ENCODE data around the gene RABEPK.
"Not testable (repeated sequence)": the region's sequence is repeated elsewhere in the genome, so short reads cannot be mapped to it uniquely, and the experiment has no call there.

The RABEPK gene

DNA sequence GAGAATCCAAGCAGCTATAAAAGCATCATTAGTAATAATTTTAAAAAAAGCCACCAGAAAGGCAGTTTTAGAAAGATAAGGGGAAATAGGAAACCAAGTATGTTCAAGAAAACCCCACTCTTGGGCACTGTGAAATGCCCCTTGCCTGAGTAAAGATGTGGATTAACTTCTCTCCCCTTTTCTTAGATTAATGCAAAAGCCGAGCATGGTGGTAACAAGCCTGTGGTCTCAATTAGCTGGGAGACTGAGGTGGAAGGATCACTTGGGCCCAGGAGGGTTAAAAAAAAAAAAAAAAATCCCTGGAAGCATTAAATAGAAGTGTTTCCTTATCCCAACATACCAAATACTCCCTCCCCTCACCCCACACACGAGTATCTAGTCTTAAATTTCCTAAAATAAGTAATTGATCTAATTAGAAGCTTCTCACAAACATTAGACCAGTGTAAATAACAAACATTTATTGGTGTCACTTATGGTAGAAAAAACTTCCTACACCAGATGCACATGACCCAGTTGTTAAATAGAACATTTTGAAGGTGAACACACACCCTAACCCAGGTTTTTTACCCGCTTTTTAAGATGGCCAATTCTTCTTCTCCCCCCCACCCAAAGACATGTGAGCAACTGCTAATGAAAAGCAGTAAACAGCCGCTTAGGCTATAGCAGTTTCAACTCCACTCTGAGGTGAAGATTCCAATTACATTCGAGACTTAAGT lies 35.6 kb downstream of the RABEPK start:
- DNase-seq (ENCODE audit: extremely low read depth, low read depth) = no peak
- H3K4me3 ChIP-seq (replicated peaks; ENCODE audit: low read depth, low read length) = peak overlapping the region; percentile 97
- TF ChIP-seq, protein P1, sequence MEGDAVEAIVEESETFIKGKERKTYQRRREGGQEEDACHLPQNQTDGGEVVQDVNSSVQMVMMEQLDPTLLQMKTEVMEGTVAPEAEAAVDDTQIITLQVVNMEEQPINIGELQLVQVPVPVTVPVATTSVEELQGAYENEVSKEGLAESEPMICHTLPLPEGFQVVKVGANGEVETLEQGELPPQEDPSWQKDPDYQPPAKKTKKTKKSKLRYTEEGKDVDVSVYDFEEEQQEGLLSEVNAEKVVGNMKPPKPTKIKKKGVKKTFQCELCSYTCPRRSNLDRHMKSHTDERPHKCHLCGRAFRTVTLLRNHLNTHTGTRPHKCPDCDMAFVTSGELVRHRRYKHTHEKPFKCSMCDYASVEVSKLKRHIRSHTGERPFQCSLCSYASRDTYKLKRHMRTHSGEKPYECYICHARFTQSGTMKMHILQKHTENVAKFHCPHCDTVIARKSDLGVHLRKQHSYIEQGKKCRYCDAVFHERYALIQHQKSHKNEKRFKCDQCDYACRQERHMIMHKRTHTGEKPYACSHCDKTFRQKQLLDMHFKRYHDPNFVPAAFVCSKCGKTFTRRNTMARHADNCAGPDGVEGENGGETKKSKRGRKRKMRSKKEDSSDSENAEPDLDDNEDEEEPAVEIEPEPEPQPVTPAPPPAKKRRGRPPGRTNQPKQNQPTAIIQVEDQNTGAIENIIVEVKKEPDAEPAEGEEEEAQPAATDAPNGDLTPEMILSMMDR (IDR thresholded peaks at IDR 0.05; ENCODE audit: low read depth, low read length, missing control alignments) = no peak

DNA sequence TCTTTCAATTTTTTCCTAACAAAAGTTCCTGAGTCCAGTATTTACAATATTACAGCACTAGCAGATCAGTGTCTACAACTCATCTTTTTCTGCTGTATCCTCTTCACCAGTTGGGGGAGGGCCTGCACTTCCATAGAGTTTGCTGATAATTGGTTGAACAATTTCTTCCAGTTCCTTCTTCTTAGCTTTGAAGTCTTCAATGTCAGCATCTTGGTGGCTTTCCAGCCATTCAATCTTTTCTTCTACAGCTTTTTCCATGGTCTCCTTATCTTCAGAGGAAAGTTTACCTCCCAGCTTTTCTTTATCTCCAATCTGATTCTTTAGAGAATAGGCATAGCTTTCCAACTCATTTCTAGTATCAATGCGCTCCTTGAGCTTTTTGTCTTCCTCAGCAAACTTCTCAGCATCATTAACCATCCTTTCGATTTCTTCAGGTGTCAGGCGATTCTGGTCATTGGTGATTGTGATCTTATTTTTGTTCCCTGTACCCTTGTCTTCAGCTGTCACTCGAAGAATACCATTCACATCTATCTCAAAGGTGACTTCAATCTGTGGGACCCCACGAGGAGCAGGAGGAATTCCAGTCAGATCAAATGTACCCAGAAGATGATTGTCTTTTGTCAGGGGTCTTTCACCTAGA lies 36.3 kb downstream of the RABEPK start:
- not testable (repeated sequence) for DNase-seq (ENCODE audit: extremely low read depth, low read depth)
- H3K4me3 ChIP-seq (replicated peaks; ENCODE audit: low read depth, low read length) = peak overlapping the region; percentile 97

DNA sequence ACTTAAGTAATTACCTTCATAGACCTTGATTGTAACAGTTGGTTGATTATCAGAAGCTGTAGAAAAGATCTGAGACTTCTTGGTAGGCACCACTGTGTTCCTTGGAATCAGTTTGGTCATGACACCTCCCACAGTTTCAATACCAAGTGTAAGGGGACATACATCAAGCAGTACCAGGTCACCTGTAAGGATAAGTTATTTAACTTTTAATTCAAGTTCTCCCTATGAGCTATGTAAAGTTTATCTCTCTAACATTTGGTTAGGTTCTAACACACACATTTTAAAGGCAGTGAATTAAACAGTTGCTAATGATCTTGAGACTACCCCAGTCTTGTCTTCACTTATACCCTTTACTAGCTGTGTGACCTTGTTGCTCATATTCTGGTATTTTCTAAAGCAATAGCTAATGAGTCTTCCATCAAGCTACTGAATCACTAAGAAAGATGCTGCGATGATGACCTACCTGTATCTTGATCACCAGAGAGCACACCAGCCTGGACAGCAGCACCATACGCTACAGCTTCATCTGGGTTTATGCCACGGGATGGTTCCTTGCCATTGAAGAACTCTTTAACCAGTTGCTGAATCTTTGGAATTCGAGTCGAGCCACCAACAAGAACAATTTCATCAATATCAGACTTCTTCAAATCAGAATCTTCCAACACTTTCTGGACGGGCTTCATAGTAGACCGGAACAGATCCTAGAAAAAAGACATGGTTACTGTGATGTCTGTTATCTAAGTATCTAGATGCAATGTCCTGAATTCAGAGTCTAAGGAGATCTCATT lies 38.0 kb downstream of the RABEPK start:
- DNase-seq (ENCODE audit: extremely low read depth, low read depth) = no peak
- TF ChIP-seq, protein P1 (IDR thresholded peaks at IDR 0.05; ENCODE audit: low read depth, low read length, missing control alignments) = no peak
- H3K4me3 ChIP-seq (replicated peaks; ENCODE audit: low read depth, low read length) = peak overlapping the region; percentile 97

DNA sequence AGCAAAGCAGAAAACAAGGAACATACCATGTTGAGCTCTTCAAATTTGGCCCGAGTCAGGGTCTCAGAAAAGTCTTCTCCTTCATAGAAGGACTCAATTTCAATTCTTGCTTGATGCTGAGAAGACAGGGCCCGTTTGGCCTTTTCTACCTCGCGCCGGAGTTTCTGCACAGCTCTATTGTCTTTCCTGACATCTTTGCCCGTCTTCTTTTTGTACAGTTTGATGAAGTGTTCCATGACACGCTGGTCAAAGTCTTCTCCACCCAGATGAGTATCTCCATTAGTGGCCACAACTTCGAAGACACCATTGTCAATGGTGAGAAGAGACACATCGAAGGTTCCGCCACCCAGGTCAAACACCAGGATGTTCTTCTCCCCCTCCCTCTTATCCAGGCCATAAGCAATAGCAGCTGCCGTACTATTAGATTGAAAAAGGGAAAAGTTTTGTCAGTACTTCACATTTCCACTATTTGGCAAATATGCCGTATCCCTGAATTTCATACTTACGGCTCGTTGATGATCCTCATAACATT lies 38.6 kb downstream of the RABEPK start:
- H3K4me3 ChIP-seq (replicated peaks; ENCODE audit: low read depth, low read length) = peak overlapping the region; percentile 97
- TF ChIP-seq, protein P1 (IDR thresholded peaks at IDR 0.05; ENCODE audit: low read depth, low read length, missing control alignments) = no peak
- DNase-seq (ENCODE audit: extremely low read depth, low read depth) = no peak

DNA sequence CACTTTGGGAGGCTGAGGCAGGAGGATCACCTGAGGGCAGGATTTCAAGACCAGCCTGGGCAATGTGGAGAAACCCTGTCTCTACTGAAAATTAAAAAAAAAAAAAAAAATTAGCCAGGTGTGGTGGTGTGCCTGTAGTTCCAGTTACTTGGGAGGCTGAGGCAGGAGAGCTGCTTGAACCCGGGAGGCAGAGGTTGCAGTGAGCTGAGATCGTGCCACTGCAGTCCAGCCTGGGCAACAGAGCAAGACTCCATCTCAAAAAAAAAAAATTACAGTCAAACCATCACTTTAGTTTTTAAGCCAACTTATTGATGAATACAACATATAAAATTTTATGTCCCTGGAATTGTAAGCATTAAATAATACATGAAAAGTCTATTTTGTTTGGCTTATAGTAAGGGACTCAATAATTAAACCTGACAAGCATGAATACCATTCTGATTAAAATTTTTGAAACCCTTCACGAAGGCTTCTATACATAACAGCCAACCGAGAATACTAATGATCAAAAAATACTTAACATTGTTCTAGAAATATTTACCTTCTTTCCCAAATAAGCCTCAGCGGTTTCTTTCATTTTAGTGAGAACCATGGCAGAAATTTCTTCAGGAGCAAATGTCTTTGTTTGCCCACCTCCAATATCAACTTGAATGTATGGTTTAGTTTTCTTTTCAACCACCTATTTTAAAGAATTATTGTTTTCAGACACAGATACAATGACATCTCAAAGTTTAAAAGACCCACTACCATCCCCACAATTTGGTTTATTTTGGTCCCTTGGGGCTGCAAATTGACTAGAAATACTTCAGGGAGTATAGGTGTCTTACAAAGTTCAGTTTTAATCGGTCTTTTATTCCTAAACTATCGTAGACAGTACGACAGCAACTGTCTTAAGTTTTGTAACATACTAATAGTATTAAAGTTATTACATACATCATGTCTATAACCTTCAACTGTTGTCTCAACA lies 39.6 kb downstream of the RABEPK start:
- DNase-seq (ENCODE audit: extremely low read depth, low read depth) = no peak
- H3K4me3 ChIP-seq (replicated peaks; ENCODE audit: low read depth, low read length) = peak overlapping the region; percentile 97
- TF ChIP-seq, protein P1 (IDR thresholded peaks at IDR 0.05; ENCODE audit: low read depth, low read length, missing control alignments) = no peak

DNA sequence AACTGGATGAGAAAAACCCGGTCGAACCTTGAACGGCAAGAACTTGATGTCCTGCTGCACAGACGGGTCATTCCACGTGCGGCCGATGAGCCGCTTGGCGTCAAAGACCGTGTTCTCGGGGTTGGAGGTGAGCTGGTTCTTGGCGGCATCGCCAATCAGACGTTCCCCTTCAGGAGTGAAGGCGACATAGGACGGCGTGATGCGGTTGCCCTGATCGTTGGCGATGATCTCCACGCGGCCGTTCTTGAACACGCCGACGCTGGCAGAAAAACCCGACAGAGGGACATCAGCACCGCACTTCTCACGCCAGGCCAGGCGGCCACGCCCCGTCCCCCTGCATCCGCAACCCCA lies 40.3 kb downstream of the RABEPK start:
- TF ChIP-seq, protein P1 (IDR thresholded peaks at IDR 0.05; ENCODE audit: low read depth, low read length, missing control alignments) = no peak
- no peak for DNase-seq (ENCODE audit: extremely low read depth, low read depth)
- peak overlapping the region; percentile 97 for H3K4me3 ChIP-seq (replicated peaks; ENCODE audit: low read depth, low read length)

Measured in HFF-Myc (cell line).